ENCODE results near the gene GNAO1. TPM values are rescaled to one million over a fixed set of nuclear protein-coding genes. Genes with fewer than 3 reads are reported as not detected.

GNAO1 gene
- total and polyA plus RNA-seq, 2 of the 13 experiments (the other 11 are each of a cell fraction or from before 2014, with no cell fraction given): not detected

- TF ChIP-seq ZGPAT (CRISPR knock-in tag; IDR thresholded peaks at IDR 0.05): no peak
- no peak for TF ChIP-seq U2AF1 (optimal IDR thresholded peaks at IDR 0.05; ENCODE audit: low read depth, low read length)
- TF ChIP-seq KDM6A (CRISPR knock-in tag; IDR thresholded peaks at IDR 0.05; ENCODE audit: low read depth): no peak
- no peak for TF ChIP-seq JUND (CRISPR knock-in tag; IDR thresholded peaks at IDR 0.05)
- no peak for TF ChIP-seq ZNF510 (CRISPR knock-in tag; IDR thresholded peaks at IDR 0.05; ENCODE audit: low read depth)
- no peak for TF ChIP-seq ZNF720 (CRISPR knock-in tag; IDR thresholded peaks at IDR 0.05)
- no peak for TF ChIP-seq ZNF776 (CRISPR knock-in tag; IDR thresholded peaks at IDR 0.05)
- no peak for TF ChIP-seq IRF2 (CRISPR knock-in tag; IDR thresholded peaks at IDR 0.05)
- TF ChIP-seq ZNF598 (CRISPR knock-in tag; IDR thresholded peaks at IDR 0.05; ENCODE audit: borderline replicate concordance): no peak
- TF ChIP-seq ZNF747 (CRISPR knock-in tag; IDR thresholded peaks at IDR 0.05; ENCODE audit: borderline replicate concordance): no peak
- peak; percentile 68; the same call in 1 of the 2 replicates for TF ChIP-seq SRF (IDR thresholded peaks at IDR 0.05; ENCODE audit: low read depth, low read length)
- no peak for TF ChIP-seq SRSF9 (IDR thresholded peaks at IDR 0.05; ENCODE audit: borderline replicate concordance, insufficient read depth, low read depth, low read length, poor library complexity, severe bottlenecking)
- TF ChIP-seq HNRNPLL (IDR thresholded peaks at IDR 0.05; ENCODE audit: low read depth, low read length, poor library complexity, severe bottlenecking): peak; percentile 40
- no peak for TF ChIP-seq SYNCRIP (IDR thresholded peaks at IDR 0.05; ENCODE audit: insufficient read depth, low read depth, low read length)
- no peak for TF ChIP-seq MTA3 (CRISPR knock-in tag; IDR thresholded peaks at IDR 0.05)
- TF ChIP-seq SUZ12 (IDR thresholded peaks at IDR 0.05; ENCODE audit: low read depth, low read length): no peak
- no peak for TF ChIP-seq ZKSCAN5 (CRISPR knock-in tag; IDR thresholded peaks at IDR 0.05)
- TF ChIP-seq ZHX2 (IDR thresholded peaks at IDR 0.05; ENCODE audit: low read depth): no peak
- TF ChIP-seq ZHX2 (CRISPR knock-in tag; IDR thresholded peaks at IDR 0.05; ENCODE audit: borderline replicate concordance): no peak
- no peak for TF ChIP-seq ZNF44 (CRISPR knock-in tag; IDR thresholded peaks at IDR 0.05)
- TF ChIP-seq FOXA3 (CRISPR knock-in tag; IDR thresholded peaks at IDR 0.05): no peak
- TF ChIP-seq ZSCAN25 (CRISPR knock-in tag; IDR thresholded peaks at IDR 0.05): peak; percentile 31; the same call in 1 of the 2 replicates
- TF ChIP-seq MIXL1 (CRISPR knock-in tag; IDR thresholded peaks at IDR 0.05): no peak
- TF ChIP-seq ZNF496 (CRISPR knock-in tag; IDR thresholded peaks at IDR 0.05; ENCODE audit: insufficient replicate concordance): no peak
- TF ChIP-seq JDP2 (CRISPR knock-in tag; IDR thresholded peaks at IDR 0.05; ENCODE audit: borderline replicate concordance): no peak
These were observed 2.9 kb downstream of the GNAO1 start (continued) for GRCh38 chr16:56193951-56194726.

Measured in HepG2 (cell line).